HL-60 (cell line): ENCODE data around the gene WDR90.

Experiments used
- CTCF ChIP-seq: IDR thresholded peaks from one replicate; pipeline ENCODE4 v1.5.1; 2011; ENCODE audit warnings: low read length, control low read depth, inconsistent platforms; ENCODE audit not compliant: insufficient read depth
- GABPA ChIP-seq: IDR thresholded peaks from 2 replicates; pipeline ENCODE4 v1.6.1; 2012; ENCODE audit warnings: low read depth
- POLR2AphosphoS5 ChIP-seq: IDR thresholded peaks from 2 replicates; pipeline ENCODE4 v1.6.1; 2012; ENCODE audit warnings: low read depth
- SPI1 ChIP-seq: IDR thresholded peaks from 2 replicates; pipeline ENCODE4 v1.6.1; 2012; ENCODE audit warnings: low read depth, mild to moderate bottlenecking, borderline replicate concordance

- peak; percentile 10; the same call in 1 of the 2 replicates for TF ChIP-seq GABPA
- no peak for TF ChIP-seq CTCF
- TF ChIP-seq POLR2AphosphoS5, result peak; percentile 61; the same call in 1 of the 2 replicates
- peak; percentile 20; the same call in 1 of the 2 replicates for TF ChIP-seq SPI1
Measured at GRCh38 chr16:636206-637080, 12.7 kb upstream of the WDR90 start, which contains the start of gene METTL26.
